Dermis microvascular lymphatic vessel endothelial cell (primary cell): Measurements from ENCODE around the gene PFKP. TPM values are rescaled to one million over a fixed set of nuclear protein-coding genes. Genes with fewer than 3 reads are reported as not detected.

Experiments
- total RNA-seq: library from RNA; depleted of rRNA; stranded (reverse); fragments of >200 nt; gene quantifications from 2 replicates; pipeline ENCODE4 v1.2.1, GENCODE V29; 2014

PFKP gene
- total RNA-seq, 1 donor from 2014 or later = 166 TPM

Other genes starting within 250 kb of the PFKP start
- gene PITRM1, start 105.2 kb downstream of the PFKP start, total RNA-seq = 60.7 and 62.8 TPM in 2 replicates